GM11168 (cell line): ENCODE results near the gene NCOA3.
"Not testable (repeated sequence)": the region's sequence is repeated elsewhere in the genome, so short reads cannot be mapped to it uniquely, and the experiment has no call there.

Source experiments
- in situ Hi-C: fragments of 300-500 bp; cut with MboI; formaldehyde crosslinking; loops from one replicate; pipeline ENCODE4 v1.12.0; 2022; ENCODE audit warnings: low sequenced_read_pairs; ENCODE audit not compliant: unreplicated experiment

Gene NCOA3

DNA sequence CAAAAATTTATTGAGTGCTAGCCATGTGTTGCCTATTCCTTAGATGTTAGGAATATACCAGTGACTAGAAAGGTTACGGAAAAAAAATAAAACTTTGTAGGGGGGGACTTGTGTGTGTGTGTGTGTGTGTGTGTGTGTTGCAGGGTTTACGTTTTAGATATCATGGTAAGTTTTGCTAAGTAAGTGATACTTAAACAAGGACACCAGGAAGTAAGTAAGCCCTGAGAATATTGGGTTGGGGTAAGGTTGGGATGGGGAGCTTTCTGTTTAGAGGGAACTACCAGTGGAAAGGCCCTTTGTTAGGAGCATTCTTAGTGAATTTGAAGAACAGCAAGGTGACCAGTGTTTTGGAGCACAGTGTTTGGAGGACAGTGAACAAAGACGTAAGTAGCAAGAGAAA is 30.3 kb downstream of the NCOA3 start:
- in situ Hi-C loops: no loop called here

DNA sequence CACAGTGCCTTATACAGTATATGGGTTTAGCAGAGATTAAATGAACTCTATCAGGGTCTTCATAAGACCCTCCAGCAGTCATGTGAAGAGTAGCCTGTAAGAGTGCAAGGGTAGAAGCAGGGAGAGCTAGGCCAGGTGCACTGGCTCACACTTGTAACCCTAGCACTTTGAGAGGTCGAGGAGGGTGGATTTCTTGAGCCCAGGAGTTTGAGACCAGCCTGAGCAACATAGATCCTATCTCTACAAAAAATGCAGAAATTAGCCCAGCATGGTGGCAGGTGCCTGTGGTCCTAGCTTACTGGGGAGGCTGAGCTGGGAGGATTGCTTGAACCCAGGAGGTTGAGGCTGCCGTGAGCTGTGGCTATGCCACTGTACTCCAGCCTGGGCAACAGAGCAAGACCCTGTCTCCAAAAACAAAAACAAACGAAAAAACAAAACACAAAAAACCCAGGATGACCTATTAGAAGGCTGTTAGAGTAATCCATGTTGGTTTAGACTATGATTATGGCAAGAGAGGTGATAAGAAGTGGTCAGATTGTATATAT is 31.9 kb downstream of the NCOA3 start:
- in situ Hi-C loops: no loop called here

DNA sequence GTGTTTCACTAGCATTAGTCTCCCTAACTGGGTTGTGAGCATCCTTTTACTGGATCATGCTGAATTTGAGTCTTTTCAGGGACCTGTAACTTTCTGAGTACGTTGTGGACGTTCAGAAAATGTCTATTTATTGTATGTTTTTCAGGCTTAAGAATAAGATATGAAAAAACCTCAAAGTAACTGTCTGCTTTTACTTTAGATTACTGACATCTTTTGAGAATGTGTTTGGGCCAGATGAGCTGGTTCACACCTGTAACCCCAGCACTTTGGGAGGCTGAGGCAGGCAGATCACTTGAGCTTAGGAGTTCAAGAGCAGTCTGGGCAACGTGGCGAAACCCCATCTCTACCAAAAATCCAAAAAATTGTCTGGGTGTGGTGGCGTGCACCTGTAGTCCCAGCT is 32.7 kb downstream of the NCOA3 start:
- in situ Hi-C loops: no loop called here

DNA sequence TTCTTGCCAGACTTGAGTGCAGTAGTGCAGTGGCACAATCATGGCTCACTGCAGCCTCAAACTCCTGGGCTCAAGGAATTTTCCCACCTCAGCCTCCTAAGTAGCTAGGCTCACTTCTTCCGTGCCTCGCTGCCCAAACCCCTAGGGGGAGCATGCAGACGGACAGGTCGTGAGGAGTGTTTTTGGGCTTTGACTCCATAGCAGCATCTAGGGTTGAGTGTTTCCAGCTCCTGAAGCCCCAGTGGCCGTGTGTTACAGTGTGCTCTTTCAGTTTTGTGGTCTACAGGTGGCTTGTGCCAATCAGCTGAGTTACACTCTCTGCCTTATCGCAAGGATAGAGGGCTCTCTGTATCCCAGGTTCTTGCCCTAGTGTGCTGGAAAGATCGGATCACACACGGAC is 33.4 kb downstream of the NCOA3 start:
- in situ Hi-C loops: no loop called here

DNA sequence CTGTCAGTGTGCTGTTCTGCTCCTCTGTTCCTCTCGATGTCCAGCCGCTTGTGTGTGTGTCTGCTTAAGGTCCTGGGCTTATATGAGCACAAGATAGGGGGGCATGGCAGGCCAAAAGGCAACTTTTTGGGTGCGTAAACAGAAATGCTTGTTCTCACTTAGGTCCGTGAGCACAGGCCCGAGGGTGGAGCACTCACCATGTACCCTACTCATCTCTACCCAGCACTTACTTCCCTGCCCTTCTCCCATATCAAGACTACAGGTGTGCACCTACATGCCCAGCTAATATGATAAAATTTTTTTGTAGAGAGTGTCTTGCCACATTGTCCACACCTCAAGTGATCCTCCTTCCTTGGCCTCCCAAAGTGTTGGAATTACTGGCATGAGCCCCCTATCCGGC is 34.3 kb downstream of the NCOA3 start:
- in situ Hi-C loops: no loop called here

DNA sequence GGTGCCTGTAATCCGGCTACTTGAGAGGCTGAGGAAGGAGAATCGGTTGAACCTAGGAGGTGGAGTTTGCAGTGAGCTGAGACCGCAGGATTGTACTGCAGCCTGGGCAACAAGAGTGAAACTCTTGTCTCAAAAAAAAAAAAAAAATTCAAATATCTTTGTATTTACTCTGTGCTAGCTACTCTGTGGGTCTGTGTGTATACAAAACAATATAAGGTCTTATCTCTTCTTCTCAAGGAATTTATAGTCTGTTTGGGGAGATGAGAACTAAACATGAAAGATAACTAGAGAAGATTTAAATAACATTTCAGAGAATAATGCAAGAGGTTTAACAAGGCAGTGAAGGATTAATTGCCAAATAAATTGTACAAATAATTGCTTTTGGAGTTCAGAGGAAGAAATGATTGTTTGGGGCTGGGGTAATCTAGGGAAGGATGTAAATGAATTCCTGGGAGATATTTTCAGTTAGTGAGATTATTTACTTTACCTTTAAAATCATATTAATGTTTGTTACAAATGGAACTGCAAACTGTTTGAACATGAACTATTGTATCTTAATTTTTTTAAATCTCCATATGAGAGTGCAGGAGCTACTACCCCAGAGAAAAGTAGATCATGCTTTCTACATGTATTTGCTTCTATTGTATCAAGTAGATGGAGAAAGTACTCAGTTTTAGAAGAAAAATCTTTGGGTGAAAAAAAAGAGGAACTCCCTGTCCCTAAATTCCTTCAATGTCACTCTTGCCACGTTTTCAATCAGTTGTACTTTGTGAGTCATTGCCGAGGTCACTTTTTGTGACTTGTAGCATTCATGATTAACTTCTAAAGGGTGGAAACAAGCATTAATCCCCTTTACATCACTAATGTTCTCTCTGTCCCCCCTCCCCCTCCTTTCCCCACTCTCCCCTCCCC is 39.0 kb downstream of the NCOA3 start:
- in situ Hi-C loops: no loop called here

DNA sequence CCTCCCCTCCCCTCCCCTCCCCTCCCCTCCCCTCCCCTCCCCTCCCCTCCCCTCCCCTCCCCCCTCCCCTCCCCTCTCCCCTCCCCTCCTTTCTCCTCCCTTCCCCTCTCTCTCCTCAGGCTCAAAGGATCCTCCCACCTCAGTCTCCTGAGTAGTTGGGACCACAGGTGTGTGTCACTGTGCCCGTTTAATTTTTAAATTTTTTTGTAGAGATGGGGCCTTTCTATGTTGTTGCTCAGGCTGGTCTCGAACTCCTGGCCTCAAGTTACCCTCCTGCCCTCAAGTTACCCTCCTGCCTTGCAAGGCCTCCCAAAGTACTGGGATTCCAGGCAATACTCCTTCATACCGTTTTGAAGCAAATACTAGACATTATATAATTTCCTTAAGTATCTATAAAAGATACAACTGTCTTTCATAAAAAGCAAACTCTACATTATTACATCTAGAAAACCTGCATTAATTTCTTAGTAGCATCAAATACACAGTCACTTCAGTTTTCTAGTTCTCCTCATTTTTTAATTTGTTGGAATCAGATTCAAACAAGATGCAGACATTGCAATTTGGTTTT is 39.8 kb downstream of the NCOA3 start:
- in situ Hi-C loops: no loop called here

DNA sequence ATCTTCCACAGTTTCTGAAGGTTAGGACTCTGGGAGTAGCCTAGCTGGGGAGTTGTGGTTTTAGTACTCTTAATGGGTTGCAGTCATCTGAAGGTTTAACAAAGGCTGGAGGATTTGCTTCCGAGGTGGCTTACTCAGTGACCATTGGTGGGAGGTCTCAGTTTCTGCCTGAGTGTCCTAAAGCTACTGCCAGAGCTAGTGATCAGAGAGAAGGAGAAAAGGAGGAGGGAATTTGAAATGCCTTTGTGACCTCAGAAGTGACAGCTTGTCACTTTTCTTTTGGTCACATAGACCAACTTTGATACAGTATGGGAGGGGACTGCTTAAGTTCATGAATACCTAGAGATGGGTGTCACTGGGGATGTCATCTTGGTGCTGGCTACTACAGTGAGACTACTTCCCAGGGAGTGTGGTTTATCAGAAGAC is 41.3 kb downstream of the NCOA3 start:
- in situ Hi-C loops: no loop called here

DNA sequence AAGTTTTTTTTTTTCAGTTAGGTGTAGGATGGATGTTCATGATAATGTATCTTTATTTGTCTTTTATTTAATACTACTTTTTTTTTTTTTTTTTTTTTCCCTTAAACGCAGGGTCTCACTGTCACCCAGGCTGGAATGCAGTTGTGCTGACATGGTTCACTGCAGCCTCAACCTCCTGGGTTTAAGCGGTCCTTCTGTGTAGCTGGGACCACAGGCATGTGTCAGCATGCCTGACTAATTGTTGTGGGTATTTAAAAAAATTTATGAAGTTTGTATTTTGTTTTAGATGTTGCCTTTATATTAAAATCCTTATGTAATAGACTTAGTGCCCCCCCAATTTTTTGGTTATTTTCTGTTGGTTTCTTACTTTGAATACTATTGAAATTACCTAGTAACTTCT is 42.6 kb downstream of the NCOA3 start:
- in situ Hi-C loops: no loop called here

DNA sequence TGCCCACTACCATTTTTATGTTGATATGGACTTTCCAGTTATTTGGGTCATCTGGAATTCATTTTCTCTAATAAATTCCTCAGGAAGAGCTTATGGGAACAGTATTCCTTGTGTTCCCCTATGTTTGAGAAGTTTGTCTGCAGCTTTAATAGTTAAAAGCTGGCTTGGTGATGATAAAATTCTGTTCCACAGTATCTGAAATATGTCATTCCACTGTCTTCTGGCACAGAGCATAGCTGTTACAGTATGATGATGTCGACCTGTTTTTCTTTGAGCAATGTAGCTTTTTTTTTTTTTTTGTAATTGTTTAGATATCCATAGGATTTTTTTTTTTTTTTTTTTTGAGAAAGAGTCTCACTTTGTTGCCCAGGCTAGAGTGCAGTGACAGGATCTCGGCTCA is 43.2 kb downstream of the NCOA3 start:
- in situ Hi-C loops: no loop called here

DNA sequence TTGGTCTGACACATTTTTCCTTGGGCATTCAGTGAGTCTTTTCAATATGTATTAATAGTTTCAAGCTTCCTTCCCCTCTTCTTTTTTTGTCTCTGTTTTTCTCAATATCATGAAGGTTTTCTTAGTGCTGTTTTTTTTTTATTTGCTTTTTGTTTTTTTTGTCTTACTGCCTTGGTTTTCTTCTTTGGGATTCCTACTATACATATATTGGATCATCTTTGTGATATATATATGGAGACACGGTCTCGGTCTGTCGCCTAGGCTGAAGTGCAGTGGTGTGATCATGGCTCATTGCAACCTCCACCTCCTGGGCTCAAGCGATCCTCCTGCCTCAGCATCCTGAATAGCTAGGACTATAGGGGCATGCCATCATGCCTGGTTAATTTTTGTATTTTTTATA is 43.8 kb downstream of the NCOA3 start:
- in situ Hi-C loops: no loop called here

DNA sequence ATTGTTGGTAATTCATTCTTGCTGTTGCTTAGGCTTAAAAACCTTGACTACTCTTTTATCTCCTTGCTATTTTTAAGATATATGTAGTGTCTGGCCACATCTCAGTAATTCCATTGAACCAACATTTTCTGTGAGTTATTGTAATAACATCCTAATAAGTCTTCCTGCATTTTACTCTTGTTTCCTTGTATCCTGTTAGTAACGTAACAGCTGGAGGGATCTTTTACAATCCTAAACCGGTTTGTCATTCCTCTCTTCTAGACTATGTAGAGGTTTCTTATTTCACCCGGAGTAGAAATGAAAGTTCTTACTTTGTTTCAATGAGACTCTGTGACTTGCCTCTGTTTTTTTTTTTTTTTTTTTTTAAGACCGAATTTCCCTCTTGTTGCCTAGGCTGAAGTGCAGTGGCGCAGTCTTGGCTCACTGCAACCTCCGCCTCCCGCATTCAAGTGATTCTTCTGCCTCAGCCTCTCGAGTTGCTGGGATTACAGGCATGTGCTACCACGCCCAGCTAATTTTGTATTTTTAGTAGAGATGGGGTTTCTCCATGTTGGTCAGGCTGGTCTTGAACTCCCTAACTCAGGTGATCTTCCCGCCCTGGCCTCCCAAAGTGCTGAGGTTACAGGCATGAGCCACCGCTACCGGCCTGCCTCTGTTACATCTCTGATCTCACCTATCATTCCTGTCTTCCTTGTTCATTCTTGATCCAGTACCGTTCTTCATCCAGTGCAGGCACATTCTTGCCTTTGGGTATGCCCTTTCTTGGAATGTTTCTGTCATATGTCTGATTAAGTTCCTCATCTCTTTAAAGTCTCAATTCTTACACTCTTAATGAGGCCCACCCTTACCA is 44.7 kb downstream of the NCOA3 start:
- in situ Hi-C loops: no loop called here

DNA sequence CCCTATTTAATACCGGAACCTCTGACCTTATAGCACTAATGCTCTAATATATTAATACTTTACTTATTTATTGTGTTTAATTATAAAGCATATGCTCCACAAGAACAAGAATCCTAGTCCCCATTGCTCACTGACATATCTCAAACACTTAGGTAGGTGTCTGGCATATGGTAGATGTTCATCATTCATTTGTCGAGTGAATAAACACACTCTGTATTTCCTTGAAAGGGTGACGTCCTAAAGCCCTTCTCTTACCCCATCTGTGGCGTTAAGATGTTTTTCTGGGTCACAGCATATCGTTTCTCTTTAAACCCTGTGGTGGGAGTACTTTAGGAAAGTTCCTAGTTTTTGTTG is 45.3 kb downstream of the NCOA3 start:
- in situ Hi-C loops: no loop called here

DNA sequence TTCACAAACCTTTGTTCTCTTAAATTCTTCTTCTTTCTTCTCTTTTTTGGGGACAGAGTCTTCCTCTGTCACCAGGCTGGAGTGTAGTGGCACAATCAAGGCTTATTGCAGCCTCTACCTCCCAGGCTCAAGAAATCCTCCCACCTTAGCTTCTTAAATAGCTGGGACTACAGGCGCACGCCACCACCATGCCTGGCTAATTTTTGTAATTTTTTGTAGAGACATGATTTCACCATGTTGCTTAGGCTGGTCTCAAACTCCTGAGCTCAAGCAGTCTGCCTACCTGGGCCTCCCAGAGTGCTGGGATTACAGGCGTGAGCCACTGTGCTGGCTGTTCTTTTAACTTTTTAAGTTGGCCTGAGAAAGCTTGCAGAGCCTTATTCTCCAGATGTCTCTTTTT is 48.0 kb downstream of the NCOA3 start:
- in situ Hi-C loops: no loop called here

DNA sequence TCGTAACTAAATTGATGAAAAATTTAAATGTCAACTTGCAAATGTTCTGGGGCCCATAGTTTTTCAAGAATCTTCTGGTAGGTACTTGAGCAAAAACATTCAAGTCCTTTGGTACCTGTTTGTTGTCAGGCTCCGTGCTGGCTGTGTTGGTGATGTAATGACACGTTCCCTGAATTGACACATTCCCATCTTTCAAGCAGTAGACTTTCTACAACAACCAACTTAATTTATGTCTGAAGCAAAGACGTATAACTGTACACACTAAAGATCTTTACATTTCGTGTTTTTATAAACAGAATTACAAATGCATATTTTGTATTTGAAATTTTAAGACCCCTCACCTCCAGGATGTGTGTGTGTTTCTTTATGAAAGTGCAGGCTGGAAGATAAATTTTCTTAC is 49.5 kb downstream of the NCOA3 start:
- in situ Hi-C loops: no loop called here

DNA sequence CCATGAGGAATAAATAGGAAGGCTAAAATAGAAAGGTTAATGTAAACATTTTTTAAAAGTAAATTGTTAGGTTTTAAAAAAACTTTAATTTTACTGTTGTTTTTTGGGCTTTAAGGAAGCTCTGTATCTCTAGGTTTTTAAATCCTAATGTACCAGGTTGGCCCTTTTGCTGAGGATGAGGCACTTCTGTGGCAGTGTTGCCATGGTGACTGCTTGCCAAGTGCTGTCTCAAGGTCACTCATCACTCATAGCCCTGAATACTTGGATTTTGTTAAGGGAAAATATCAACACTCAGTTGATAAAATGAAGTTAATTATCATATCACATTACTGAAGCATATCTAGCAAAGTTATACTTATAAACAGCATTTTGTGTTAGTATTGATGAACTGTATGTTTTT is 50.2 kb downstream of the NCOA3 start:
- in situ Hi-C loops: no loop called here

DNA sequence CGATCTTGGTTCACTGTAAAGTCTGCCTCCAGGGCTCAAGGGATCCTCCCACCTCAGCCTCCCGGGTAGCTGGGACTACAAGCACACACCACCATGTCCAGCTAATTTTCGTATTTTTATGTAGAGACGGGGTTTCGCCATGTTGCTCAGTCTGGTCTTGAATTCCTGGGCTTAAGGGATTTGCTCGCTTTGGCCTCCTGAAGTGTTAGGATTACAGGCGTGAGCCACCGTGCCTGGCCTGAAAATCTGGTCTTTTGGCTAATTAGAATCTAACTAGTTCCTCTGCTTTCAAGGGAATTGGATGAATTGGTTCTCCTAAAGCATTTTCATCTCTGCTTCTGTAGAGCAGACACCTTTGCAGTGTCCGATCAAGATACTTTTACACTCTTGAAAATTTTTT is 51.3 kb downstream of the NCOA3 start:
- in situ Hi-C loops: no loop called here

DNA sequence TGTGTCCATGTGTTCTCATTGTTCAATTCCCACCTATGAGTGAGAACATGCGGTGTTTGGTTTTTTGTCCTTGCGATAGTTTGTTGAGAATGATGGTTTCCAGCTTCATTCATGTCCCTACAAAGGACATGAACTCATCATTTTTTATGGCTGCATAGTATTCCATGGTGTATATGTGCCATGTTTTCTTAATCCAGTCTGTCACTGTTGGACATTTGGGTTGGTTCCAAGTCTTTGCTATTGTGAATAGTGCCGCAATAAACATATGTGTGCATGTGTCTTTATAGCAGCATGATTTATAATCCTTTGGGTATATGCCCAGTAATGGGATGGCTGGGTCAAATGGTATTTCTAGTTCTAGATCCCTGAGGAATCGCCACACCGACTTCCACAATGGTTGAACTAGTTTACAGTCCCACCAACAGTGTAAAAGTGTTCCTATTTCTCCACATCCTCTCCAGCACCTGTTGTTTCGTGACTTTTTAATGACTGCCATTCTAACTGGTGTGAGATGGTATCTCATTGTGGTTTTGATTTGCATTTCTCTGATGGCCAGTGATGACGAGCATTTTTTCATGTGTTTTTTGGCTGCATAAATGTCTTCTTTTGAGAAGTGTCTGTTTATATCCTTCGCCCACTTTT is 52.0 kb downstream of the NCOA3 start:
- in situ Hi-C loops: not testable (repeated sequence)

DNA sequence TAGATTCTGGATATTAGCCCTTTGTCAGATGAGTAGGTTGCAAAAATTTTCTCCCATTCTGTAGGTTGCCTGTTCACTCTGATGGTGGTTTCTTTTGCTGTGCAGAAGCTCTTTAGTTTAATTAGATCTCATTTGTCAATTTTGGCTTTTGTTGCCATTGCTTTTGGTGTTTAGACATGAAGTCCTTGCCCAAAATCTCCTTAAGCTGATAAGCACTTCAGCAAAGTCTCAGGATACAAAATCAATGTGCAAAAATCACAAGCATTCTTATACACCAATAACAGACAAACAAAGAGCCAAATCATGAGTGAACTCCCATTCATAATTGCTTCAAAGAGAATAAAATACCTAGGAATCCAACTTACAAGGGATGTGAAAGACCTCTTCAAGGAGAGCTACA is 52.6 kb downstream of the NCOA3 start:
- in situ Hi-C loops: not testable (repeated sequence)

DNA sequence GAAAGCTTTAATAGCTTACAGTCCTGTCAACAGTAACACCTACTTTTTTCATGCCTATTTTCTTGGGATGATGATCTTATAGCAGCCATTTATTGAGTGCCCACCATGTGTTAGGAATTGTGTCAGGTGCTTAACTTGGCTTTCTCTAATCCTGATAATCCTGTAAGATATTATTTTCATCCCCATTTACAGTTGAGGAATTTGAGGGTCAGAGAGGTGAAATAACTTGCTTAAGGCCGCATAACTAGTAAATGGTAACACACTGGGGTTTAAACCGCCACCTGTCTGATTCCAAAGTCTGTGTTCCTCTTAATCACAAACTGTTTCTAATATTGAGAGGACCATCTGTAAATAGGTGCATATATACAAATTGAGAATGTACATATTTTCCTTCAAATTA is 55.5 kb downstream of the NCOA3 start:
- in situ Hi-C loops: no loop called here
